ENCODE results near the gene CCDC183.
"Not testable (repeated sequence)": the region's sequence is repeated elsewhere in the genome, so short reads cannot be mapped to it uniquely, and the experiment has no call there.

The CCDC183 gene

DNA sequence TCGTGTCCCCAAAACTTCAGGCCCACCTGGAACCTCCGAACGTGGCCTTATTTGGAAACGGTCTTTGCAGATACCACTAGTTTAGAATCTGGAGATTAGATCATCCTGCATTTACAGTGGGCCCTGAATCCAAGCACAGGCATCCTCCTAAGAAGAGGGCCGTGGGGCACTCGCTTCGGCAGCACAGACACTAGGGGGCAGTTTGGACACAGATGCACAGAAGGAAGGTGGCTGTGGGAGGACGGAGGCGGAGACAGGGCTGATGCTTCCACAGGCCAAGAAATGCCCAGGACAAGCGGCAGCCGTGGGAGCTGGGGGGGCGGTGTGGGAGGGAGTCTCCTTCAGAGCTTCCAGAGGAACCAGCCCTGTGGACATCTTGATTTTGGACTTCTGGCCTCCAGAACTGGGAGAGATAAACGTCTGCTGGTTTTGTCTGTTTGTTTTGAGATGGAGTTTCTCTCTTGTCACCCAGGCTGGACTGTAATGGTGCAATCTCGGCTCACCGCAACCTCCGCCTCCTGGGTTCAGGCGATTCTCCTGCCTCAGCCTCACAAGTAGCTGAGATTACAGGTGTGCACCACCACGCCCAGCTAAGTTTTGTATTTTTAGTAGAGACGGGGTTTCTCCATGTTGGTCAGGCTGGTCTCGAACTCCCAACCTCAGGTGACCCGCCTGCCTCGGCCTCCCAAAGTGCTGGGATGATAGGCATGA, 35.1 kb upstream of the CCDC183 start:
- DNase-seq (ENCODE audit: low read depth in 2 of 2), result not testable (repeated sequence)

DNA sequence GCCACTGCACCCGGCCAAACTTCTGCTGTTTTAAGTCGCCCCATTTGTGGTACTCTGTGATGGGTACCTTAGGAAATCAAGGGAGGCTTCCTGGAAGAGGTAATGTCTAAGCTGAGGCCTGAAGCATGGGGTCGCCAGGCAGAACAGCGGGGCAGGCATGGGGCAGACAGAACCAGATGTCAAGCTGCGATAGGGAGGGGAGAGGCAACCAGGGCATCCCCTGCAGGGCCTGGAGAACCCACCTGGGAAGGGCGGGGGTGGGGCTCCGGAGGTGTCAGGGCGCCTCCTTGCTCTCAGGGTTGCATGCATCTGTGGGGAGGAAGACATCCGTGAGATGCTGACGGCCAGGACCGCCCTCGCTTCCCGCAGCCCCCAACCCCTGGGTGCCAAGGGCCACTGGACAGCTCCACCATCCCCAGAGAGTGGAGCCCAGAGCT, 34.6 kb upstream of the CCDC183 start:
- no peak for DNase-seq (ENCODE audit: low read depth in 2 of 2)

DNA sequence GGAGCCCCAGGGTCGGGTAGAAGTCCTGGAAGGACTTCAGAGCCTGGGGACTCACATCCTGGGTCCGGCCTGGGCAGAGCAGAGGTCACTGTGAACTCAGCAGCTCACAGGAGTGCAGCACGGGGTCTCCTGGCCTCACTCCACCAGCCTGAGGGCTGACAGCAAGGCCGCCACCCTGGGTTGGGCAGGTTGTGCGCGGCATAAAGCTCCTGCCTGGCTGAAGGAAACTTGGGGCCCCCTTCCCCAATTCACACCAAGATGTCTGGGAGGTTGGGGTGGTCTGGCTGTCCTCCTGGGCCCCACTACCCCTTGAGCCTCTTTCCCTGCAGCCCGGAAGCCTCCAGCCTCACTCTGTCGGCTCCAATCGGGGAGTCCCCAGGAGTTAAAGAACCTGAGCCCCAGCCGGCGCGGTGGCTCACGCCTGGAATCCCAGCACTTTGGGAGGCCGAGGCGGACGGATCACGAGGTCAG, 33.9 kb upstream of the CCDC183 start:
- DNase-seq (ENCODE audit: low read depth in 2 of 2), result no peak

DNA sequence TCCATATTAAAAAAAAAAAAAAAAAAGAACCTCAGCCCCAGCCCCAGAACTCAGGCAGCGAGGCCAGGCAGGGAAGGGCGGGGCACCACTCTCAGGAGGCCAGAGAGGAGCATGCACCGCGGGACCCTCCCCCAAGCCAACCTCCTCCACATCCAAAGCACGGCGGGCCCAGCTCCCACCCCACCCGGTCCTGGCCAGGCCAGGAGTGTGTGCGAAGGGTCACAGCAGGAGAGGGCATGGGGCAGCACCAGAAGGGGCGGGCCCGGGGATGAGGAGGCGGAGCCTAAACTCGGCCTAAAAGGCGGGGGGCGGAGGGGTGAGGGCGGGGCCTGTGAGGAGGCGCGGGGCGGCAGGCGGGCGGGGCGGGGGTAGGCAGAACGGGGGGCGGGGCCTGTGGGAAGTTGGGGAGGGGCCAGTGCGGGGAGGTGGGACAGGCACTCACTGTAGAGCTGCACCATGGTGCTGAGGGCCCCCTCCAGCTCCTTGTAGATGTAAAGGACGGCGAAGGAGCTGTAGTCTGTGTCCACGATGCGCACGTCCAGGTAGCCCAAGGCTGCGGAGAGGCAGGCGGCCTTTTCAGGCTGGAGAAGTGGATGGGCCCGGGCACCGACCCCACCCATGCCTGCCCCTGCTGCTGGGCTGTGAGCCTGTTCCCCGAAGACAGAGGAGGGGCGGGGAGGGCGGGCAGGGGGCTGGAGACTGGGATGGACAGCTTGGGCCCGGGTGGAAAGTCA, 33.1 kb upstream of the CCDC183 start:
- DNase-seq (ENCODE audit: low read depth in 2 of 2), result peak; percentile 40 to 53

DNA sequence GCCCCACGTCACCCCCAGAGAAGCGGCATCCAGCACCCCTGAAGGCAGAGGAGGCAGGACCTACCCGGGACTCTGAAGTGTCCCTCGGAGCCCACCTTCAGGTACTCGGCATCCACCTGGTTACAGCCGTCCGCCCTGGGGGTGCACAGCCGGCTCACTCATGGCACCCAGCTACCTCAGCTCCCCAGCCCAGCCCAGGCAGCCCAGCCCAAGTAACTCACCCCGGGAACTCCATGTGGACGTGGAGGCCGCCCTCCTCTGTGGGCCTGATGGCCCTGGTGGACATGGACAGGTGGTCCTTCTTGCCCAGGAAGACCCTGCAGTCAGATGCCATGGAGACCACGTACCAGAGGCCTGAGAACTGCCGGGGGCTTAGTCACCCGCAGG, 32.5 kb upstream of the CCDC183 start:
- DNase-seq (ENCODE audit: low read depth in 2 of 2), result no peak

DNA sequence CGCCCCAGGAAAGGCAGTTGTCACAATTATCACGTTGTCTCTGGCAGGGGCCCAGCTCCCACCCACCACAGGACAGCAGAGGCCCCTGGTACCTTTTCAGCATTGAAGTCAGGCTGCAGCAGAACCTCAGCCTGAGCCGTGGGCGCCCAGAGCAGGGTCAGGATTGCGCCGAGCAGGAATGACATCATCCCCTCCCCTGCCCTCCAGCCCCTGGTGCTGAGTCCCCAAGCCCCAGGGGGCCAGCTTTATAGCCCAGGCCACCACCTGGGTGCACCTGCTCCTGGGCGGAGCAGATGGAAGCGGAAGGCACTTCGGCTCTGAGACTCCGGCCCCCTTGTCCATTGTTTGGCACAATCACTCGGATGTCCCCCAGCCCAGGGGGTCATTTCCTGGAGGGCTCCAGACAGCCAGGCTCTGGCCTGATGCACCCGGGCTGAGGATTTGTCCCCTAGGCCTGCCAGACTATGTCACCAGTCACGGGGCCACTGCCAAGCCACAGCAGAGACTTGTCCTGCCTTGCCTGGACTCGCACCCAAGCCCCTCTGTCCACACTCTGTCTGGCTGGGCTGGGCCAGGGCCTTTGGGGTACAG, 31.7 kb upstream of the CCDC183 start, which contains the start of gene LCN15:
Gene LCN15 (minus strand): TSS at position 218 of the 591 bp plus-strand sequence. CDS start 30 bp downstream, at position 188.
- no peak for DNase-seq (ENCODE audit: low read depth in 2 of 2)

DNA sequence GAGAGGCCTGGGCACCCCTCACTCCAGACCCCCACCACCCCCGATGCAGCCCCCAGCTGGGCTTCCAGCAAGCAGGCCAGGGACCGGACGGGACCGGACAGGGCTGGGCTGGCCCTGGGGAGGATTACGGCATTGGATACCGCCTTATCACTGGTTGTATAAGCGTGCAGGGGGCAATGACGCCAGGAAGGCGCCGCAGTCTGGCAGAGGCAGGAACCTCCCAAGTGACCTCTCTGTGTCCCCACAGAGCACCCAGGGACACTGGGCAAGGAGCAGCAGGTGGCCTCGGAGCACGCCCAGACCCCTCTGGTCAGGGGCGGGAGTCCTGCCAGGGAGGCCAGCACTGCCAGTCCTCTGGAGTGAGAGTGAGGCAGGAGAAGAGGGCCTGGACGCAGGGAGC, 31.1 kb upstream of the CCDC183 start:
- DNase-seq (ENCODE audit: low read depth in 2 of 2), result no peak

DNA sequence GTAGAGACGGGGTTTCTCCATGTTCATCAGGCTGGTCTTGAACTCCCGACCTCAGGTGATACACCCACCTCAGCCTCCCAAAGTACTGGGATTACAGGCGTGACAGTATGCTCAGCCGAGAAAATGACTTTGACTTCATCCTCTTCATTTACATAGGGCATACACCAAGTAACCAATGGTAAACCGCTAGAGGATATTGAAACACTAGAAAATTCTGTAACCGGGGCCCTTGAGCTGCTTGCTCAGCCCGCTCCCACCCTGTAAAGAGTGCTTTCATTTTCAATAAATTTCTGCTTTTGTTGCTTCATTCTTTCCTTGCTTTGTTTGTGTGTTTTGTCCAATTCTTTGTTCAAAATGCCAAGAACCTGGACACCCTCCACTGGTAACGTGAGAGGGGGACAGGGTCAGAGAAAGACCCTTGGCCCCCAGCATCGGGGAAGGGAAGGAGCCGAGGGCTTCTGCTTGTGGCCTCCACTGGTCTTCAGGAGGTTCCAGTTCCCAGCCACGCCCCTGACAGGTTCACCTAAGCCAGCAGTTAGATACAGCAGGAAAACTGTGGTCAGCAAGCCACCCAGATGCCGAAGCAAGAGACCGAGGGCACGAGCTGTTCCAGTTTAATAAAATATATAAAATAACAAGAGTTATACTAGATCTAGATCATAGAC, 30.3 kb upstream of the CCDC183 start:
- DNase-seq (ENCODE audit: low read depth in 2 of 2), result not testable (repeated sequence)

DNA sequence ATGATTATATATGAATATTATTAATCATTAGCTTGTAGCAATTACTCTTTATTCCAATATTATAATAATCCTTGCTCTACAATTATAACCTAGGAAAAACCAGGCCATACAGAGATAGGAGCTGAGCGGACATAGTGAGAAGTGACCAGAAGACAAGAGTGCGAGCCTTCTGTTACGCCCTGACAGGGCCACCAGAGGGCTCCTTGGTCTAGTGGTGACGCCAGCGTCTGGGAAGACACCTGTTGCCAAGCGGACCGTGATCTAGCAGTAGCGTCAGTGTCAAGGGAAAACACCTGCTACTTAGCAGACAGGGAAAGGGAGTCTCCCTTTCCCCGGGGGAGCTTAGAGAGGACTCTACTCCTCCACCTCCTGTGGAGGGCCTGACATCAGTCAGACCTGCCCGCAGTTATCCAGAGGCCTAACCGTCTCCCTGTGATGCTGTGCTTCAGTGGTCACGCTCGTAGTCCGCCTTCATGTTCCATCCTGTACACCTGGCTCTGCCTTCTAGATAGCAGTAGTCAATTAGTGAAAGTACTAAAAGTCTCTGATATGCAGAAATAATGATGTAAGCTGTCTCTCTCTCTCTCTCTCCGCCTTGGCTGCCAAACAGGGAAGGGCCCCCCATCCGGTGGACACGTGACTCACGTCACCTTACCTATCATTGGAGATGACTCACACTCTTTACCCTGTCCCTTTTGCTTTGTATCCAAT, 29.6 kb upstream of the CCDC183 start:
- peak in 1 of 2 donors; percentile 29 for DNase-seq (ENCODE audit: low read depth in 2 of 2)

DNA sequence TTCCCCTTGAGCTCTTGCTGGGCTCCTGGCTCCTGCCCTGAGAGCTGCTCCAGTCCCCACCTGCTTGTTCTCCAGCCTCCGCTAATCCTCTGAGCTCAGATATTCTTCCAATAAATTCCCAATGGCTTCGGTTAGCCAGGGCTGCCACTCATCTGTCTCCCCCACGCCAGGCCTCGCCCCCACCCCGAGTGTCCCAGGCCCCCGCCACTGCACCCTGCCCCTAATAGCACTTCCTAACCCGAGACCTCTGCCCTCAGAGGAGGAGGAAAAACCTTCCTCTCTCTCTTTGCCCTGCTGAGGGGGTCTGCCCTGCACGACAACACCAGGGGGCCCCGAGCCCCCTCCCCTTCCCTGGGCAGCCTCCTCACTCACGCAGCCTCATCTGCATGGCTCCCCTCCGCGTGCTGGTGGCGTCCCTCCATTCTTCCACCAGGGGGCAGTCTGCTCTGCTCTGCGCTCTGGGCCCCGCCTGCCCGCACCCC, 26.4 kb upstream of the CCDC183 start:
- peak; percentile 40 to 53 for DNase-seq (ENCODE audit: low read depth in 2 of 2)

DNA sequence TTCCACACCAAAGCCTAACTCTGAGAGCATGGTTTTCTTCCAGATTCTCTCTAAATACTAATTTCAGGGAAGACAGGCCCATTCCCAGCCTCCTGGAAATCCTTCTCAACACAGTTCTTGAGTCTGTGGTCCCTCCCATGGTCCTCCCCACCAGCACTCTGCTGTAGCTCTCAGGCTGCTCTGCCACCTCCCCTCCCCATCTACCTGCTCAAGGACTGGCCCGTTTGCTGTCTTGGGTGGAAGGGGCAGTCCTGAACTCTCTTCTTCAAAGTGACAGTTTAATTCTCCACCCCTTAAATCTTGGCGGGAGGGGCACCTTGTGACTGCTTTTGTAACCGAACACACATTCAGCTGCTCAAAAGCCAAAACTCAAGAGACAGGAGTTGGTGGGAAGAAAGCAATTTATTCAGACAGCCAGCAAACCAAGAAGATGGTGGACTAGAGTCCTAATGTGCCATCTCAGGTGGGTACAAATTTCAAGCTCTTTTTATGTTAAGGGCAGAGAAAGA, 24.2 kb upstream of the CCDC183 start:
- DNase-seq (ENCODE audit: low read depth in 2 of 2), result no peak

DNA sequence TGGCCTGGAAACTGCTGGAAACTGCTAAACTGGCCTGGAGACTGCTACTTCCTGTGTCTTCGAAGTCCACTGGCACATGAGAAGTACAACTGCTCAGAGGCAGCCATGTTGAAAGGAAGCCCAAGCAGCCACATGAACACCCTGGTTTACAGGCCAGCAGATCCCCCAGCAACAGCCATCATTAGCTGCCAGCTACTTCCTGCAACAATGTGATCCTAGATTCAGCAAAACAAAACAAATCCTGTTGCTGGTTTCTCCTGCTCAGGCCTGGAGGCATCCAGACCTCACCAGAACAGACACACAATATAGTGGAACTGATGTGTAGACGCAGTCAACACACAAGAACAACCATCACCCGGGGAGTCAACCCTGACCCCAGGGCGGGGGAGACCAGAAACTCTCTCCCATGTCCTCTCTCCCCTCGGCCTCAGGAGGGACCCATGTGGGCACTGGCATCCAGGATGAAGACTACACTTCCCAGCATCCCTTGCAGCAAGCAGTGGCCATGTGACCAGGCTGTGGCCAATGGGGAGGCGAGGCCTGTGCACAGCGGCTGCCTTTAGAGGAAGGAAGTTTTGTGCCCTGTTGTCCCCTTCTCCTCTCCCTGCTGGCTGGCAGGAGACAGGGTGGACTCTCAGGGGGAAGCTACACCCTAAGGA, 22.6 kb upstream of the CCDC183 start:
- no peak for DNase-seq (ENCODE audit: low read depth in 2 of 2)

DNA sequence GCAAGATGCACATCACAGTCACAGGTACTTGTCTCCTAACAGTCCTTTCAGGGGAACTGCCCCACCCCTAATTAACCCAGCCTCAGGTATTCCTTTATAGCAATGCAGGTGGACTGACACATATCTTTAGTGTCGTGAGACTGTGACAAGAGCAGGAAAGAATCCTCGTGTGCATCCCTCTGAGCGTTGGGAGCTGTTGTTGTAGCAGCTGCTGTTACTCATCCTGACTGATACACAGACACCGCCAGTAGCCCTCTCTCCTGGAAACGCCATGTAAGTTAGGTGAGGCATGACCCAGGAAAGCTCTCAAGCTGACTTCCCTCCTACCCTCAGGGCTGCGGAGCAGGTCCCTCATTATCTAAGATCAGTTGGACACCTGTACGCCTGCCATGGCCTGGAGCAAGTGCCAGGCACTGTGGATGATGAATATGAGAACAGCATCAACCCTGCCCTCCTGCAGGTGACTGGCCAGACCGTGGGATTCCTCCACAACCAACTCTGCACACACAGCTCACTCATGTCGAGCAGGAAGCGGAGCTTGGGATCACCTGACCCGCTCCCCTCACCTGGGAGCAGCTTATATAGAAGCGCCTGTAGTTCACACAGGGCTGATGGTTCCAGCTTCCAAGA, 21.6 kb upstream of the CCDC183 start:
- no peak for DNase-seq (ENCODE audit: low read depth in 2 of 2)

DNA sequence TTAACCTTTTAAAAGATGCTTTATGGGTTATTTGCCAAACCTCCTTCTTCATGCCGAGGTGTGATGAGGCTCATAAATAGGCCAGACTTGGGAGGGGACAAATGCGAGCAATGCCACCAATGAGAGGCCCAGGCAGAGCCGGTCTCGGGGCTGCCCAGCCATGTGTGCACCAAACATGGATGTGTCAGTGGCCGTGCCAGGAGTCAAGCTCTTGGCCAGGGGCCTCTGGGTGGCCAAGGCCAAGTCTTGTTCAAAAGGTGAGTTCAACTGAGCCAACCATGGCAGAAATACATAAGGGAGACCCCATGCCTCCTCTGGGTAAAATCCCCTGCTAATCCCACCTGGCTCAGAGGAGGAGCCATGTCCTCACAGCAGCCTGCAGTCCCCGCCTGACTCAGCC, 20.9 kb upstream of the CCDC183 start:
- DNase-seq (ENCODE audit: low read depth in 2 of 2), result no peak

DNA sequence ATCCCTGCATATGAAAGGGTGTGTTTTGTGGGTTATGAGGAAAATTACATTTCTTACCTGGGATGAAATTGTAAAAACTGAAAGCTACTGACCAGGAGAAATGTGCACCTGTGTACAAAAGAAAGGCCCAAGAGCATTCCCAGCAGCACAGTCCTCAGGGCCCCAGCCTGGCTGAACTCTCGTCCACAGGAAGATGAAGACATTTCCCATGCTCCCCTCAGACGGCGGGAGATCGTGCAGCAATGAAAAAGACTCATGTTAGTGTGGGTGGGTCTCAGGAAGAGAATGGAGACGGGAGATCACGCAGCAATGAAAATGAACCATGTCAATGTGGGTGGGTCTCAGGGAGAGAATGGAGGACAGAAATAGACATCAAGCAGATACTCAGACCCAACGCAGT, 19.2 kb upstream of the CCDC183 start:
- no peak for DNase-seq (ENCODE audit: low read depth in 2 of 2)

DNA sequence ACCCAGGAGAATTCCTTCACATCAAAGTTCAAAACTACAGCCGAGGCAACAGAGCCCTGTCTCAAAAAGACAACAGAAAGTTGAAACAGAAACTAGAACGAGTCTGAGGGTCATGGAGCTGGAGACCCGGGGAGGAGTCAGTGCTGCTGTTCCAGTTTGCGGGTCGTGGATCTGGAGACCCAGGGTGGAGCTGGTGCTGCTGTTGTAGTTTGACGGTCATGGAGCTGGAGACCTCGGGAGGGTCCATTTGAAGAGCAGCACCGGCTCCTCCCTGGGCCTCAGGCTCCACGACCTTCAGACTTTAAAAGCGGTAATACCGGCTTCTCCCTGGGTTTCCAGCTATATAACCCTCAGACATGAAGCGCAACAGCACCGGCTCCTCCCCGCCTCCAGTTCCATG, 18.8 kb upstream of the CCDC183 start:
- DNase-seq (ENCODE audit: low read depth in 2 of 2), result no peak

DNA sequence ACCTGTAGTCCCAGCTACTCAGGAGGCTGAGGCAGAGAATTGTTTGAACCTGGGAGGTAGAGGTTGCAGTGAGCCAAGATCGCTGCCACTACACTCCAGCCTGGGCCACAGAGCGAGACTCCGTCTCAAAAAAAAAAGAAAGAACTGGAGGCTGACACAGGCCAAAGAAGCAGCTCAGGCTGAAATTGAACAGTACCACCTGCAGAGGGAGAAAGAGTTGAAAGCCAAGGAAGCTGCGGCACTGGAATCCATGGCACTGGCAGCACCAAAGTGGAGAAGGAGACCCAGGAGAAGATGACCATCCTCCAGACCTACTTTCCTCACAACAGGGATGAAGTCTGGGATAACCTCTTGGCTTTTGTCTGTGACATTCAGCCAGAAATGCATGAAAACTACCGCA, 16.3 kb upstream of the CCDC183 start:
- DNase-seq (ENCODE audit: low read depth in 2 of 2), result no peak

DNA sequence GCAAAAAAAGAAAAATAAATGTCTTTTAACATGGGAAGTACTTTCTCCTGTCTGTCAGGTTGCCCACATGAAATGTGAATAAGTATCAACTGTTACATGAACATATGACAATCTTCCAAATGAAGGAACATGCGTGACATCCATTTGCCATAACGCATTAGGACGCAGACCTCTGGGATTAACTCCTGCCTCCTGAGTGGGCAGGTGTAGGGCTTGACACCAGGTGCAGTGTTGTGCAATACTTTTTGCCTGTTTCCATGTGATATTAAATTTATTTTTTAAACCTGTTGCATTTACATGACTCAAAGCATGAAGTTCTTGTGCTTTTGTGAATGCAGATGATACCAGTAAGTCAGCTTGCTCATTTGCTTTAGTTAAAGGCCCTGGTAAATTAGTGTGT, 13.7 kb upstream of the CCDC183 start:
- no peak for DNase-seq (ENCODE audit: low read depth in 2 of 2)

DNA sequence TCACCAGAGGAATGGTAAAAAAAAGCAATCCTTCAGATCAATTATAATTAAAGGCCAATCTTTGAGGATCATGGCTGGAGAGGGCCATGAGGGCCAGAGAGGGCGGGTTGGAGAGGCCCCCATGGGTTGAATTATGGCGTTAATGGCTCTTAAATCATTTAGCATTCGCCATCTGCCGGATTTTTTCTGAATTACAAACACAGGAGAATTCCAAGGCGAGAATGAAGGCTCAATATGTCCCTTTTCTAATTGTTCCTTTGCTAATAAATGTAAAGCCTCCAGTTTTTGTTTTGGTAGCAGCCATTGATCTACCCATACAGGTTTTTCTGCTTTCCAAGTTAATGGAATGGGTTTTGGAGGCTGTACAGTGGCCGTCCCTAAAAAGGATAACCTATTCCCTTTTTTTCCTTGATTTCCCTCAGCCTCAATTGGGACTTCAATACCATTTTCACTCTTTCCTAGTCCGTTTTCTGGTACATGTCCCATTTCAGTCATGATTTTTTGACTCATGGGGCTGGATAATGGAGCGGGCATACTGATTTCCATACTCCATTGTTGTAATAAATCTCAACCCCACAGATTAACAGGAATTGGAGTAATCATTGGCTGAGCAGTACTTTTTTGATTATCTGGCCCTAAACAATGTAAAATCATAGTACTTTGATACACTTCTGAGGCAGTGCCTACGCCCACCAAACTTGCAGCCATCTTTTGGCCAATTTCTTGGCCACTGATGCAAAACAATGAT, 11.7 kb upstream of the CCDC183 start:
- no peak for DNase-seq (ENCODE audit: low read depth in 2 of 2)

DNA sequence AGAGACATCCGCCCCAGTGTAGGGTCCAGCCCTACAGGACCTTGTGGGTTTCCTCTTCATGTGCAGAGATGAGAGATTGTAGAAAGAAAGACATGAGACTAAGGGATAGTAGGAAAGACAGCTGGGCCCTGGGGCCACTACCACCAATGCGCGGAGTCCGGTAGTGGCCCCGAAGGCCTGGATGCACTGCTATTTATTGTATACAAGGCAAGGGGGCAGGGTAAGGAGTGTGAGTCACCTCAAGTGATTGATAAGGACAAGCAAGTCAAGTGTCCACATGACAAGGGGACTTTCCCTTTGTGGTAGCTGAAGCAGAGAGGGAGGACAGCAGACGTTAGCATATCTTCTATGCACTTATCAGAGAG, 11.2 kb upstream of the CCDC183 start:
- DNase-seq (ENCODE audit: low read depth in 2 of 2), result no peak
